ENCODE results near the gene NTMT1.

The NTMT1 gene

DNA sequence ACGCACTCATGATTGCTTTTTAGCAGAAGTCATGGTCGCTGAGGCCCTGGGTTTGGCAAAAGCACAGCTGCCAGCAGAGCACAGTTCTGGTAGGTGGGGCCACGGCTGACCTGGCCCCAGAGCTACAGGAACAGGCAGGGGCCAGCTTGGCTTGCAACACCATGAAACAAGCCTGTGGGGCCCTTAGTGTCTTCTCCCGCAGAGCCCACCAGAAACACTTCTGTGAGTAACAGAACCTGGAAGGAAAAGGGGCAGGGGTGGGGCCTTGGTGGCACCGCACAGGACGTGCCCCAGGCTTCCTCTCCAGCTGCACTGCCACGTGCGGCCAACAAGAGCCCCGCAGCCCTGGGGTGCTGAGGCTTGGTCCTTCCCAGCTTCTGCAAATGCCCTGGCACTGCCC is 11.1 kb downstream of the NTMT1 start:
- DNase-seq (ENCODE audit: low read depth): no peak

- no peak for DNase-seq (ENCODE audit: low read depth)
These were observed 11.9 kb downstream of the NTMT1 start for GRCh38 chr9:129637673-129638439.

- no peak for DNase-seq (ENCODE audit: low read depth)
These were observed 13.2 kb downstream of the NTMT1 start for GRCh38 chr9:129639034-129639630.

GRCh38 chr9:129639756-129640085 is 13.8 kb downstream of the NTMT1 start:
- DNase-seq (ENCODE audit: low read depth): no peak

GRCh38 chr9:129640086-129640870 is 14.3 kb downstream of the NTMT1 start:
- no peak for DNase-seq (ENCODE audit: low read depth)

DNA sequence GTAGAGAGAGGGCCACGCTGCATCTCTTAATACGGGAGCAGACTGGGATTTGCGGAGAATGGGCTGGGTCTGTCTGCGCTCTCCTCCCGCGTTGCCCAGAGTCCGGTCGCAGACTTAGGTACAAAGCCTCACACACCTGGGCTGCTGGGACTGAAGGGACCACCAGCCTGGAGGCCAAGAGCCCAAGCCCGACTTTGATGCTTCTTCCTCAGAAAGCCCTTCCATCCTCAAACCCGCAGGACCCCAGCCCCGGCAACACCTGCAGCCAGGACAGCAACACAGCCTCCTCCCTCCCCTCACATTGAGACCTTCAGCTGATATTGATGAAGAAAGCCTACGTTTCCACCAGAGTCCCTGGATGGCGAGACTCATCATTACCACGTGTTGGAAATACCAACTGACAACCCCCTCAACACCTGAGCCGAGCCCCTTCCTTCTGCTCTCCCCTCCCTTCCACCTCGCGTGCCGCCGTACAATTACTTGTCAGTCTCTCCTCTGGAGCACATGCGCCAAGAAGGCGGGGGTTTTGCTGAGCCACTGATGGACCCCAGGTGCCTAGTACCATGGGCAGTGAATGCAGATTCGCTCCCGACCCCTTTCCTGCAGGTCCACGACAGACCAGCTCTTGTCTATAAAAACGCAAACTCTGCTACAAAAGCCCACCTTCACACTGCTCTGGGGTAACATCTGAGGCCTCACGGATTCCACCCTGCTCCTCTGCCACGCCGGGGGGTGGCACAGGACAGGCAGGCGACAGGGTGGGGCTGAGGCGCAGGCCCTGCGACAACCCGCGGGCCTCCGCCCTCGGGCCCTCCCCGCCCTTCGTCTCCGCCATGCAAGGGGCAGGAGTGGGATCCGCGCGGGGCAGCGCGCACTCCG is 15.1 kb downstream of the NTMT1 start:
- no peak for DNase-seq (ENCODE audit: low read depth)

- peak; percentile 100 for DNase-seq (ENCODE audit: low read depth)
These were observed 16.0 kb downstream of the NTMT1 start, which contains the start of gene ASB6 for GRCh38 chr9:129641750-129642585. Gene ASB6, minus strand, starts transcription at chr9:129642151. Its CDS starts 152 bp downstream, at chr9:129641999.

DNA sequence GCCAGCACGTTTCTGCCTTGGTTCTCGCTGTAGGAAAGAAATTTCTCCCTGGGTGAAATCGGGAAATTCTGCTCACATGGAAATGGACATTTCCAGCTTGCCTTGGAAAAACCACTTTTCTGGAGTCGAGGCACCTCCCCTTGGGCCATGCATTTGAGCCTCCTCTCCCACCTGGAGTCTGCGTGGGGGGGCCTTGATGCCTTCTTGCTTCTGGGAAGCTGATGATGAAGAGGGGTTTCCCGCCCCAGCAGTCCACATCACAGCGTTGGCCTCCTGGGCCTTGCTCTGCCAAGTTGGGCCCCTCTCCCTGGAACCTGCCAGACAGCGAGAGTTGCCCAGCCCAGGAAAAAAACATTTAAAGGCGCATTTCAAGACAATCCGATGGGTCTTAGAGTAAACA is 17.7 kb downstream of the NTMT1 start:
- no peak for DNase-seq (ENCODE audit: low read depth)

- no peak for DNase-seq (ENCODE audit: low read depth)
These were observed 18.4 kb downstream of the NTMT1 start for GRCh38 chr9:129644365-129644764.

DNA sequence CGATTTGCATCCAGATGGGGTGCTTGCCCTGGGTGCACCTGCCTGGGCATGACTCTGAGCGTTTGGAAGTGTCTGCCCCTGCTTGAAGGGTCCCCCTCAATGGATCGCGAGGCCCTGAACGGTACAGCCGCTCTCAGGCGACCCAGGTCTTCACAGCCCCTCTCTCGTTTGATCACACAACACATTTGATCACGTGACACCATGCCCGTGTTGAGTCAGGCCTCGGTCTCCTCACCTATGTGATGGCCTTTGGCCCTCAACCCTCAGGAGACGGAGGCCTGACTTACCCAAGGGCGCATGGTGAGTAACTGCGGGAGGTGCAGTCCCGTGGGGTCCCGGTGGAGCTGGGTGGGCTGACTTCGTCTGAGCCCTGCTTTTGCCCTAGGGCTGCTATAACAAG is 18.9 kb downstream of the NTMT1 start:
- no peak for DNase-seq (ENCODE audit: low read depth)

DNA sequence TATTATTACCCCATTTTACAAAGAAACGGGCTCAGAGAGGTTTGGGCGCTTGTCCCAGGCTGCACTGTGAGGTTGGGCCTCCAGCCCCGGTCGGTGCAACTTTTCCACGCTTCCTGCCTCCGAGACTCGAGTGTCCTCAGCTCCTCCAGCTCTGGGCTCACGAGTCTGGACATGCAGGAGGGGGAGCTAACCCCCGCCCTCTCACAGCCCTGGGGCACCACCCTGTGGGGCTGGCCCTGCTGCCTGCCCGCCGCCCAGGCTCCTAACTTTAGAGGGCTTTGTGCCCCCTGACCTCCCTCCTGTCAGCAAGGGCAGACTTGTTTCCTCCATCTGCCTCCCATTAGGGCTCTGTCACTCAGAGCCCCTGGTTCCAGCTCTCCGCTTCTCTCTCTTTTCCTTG is 20.3 kb downstream of the NTMT1 start:
- DNase-seq (ENCODE audit: low read depth): no peak

DNA sequence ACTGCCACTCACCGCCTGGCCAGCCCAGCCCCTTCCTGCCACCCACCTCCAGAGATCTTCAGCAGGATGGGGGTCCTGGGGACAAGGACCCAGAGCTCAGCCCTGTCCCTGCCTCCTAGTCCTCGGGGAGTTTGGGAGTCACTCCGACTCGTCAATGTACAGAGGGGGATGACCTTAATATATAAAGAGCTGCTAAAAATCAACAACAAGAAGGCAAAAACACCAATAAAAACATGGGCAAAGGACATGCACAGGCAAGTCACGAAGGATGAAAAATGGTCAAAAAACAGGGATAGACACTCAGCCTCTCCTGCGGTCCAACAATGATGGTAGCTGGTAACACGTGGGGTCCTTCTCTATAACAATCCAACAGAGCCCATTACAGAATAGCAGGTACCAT is 20.7 kb downstream of the NTMT1 start:
- no peak for DNase-seq (ENCODE audit: low read depth)

- DNase-seq (ENCODE audit: low read depth): no peak
These were observed 21.7 kb downstream of the NTMT1 start for GRCh38 chr9:129647635-129648034.

- DNase-seq (ENCODE audit: low read depth): no peak
These were observed 22.3 kb downstream of the NTMT1 start for GRCh38 chr9:129648092-129648763.

GRCh38 chr9:129648764-129649115 is 22.8 kb downstream of the NTMT1 start:
- DNase-seq (ENCODE audit: low read depth): no peak

DNA sequence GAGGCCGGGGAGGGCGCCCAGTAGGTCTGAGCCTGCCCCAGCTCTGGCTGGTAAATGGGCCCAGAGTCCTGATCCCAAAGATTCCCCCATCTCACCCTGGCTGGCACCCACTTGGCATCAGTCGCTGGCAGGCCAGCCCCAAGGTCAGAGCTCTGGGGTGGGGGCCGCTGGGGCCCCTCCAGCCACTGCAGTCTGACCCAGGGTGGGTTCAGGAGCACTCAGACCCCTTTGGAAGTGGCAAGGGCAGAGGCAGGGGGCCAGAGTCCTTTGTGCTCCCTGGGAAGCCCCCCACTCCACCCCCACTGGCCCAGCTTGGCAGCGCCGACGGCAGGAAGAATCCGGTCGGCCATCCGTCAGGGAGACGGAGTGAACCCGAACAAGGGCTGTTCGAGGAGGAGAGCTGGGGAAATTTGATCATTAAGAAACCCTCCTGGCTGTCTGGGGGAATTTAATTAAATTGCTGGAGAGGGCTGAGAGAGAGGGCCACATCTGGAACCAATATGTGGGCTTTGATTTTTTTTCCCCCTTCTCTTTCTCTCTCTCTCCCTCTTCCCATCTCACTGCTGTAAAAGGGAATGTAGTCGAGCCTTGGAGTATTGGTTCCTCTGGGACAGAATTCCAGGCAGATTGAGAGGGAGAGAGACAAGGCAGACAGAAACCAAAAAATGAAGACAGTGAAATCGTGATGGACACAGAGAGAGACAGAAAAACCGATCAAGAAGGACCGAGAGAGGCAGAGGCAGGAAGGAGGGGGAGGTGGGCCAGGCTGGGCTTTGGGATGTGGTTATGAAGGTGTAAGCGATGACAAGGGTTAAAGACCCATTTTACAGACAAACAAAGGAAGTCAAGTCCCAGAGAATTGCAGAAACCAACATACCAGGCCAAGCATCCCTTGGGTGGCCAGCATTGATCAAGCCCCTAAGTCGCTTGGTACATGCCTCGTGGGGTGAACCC is 24.0 kb downstream of the NTMT1 start:
- no peak for DNase-seq (ENCODE audit: low read depth)

DNA sequence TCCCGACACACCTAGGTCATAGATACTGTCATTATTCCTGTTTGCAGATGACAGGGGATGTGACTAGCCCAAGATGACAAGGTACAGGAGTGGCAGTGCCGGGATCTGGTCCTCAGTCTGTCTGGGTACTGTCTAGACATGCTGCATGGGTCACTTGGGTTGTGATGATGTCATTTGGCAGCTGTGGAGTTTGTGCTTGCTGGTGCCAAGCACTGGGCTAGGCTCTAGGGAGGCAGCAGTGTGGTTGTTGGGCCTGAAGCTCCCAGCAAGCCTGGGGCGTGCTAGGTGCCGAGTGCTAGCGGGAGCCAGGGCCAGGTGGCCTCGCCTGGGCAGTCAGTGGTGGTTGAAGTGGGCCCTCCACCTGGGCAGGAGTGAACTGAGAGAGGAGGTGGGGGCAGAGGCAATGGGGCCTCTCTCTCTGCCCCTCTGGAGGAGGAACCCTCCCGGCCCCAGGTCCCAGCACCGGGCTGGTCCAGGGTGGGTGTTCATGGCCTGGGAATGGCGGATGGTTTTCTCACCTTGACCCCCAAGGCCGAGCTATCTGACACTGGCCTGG is 24.8 kb downstream of the NTMT1 start:
- no peak for DNase-seq (ENCODE audit: low read depth)

- DNase-seq (ENCODE audit: low read depth): no peak
These were observed 28.0 kb downstream of the NTMT1 start for GRCh38 chr9:129653823-129654553.

All from stimulated activated CD8-positive, alpha-beta memory T cell treated with anti-CD3 and anti-CD28 coated beads, Interleukin-15, amount 100 ng/mL, for 24 hours (primary cell).